LNCAP (cell line): ENCODE data around the gene TOB1.

Source experiments
- TF ChIP-seq, protein P1 (sequence below): fragments of 450-650 bp; IDR thresholded peaks from 2 replicates; pipeline ENCODE4 v1.5.1; 2017; ENCODE audit warnings: mild to moderate bottlenecking

The TOB1 gene

DNA sequence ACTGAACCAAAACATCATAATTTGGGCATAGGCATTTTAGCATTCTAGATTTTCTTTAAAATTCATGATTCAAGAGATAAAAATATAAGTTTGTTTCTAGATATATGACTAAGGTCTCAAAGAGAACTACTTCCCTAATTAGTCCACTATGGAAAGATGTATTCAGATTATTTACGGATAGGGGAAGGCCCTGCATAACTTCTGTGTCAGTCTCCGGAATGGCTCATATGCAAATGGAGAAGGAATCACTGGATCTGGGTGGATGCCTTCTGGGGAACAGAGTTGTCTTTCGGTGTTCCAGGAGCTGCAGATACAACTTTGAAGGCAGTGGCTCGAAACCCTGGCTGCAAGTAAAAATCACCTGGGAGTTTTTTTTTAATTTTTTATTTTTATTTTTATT lies 47.9 kb downstream of the TOB1 start:
- TF ChIP-seq, protein P1, sequence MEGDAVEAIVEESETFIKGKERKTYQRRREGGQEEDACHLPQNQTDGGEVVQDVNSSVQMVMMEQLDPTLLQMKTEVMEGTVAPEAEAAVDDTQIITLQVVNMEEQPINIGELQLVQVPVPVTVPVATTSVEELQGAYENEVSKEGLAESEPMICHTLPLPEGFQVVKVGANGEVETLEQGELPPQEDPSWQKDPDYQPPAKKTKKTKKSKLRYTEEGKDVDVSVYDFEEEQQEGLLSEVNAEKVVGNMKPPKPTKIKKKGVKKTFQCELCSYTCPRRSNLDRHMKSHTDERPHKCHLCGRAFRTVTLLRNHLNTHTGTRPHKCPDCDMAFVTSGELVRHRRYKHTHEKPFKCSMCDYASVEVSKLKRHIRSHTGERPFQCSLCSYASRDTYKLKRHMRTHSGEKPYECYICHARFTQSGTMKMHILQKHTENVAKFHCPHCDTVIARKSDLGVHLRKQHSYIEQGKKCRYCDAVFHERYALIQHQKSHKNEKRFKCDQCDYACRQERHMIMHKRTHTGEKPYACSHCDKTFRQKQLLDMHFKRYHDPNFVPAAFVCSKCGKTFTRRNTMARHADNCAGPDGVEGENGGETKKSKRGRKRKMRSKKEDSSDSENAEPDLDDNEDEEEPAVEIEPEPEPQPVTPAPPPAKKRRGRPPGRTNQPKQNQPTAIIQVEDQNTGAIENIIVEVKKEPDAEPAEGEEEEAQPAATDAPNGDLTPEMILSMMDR: no peak

- TF ChIP-seq, protein P1: no peak
Measured at GRCh38 chr17:50817838-50818237, 48.3 kb downstream of the TOB1 start.

- TF ChIP-seq, protein P1: peak; percentile 83
Measured at GRCh38 chr17:50816771-50817751, 49.1 kb downstream of the TOB1 start.

DNA sequence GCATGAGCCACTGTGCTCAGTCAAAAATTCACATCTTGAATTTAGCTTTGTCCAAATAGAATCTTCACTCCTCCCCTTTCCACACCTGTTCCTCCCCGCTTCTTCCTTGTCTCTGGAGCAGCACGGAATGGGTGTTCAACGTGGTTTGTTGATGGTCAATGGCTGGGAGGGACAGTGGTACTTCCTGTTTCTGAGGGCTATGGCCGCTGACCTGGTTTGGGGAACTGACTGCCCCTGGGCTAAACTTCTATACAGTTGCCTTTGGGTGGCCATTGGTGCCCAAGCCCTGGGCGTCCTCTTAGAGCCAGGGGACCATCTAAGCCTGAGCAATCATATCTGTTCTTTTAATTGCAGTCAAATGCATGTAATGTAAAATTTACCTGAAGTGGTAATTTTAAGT lies 49.9 kb downstream of the TOB1 start:
- TF ChIP-seq, protein P1: no peak

DNA sequence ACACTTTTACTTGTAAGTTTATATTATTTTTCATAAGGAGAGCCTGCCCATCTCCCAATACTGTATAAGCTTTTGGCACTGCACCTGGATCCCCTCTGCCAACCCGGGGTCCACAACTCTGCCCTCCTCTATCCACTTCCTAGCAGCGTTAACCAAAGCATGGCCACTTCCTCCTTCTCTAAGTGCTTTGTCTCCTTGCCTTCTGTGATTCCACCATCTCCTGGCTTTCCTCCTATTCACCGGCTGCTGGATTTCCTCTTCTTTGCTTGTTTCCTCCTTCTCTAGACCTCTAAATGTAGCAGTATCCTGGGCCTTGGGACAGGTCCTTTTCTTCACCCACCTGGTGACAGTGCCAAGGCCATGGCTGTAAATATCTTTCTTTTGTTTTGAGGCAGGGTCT lies 50.8 kb downstream of the TOB1 start:
- TF ChIP-seq, protein P1: no peak

DNA sequence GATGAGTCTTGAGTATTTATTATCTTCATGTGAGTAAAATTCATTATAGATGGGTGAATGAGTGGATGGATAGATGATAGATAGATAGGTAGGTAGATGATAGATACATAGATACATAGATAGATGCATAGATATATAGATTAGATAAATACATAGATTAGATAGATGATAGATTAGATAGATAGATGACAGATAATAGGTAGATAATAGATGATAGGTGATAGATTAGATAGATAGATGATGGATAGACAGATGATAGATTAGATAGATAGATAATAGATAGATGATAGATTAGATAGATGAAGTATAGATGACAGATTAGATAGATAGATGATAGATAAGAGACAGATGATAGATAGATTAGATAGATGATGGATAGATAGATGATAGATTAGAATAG lies 52.6 kb downstream of the TOB1 start:
- TF ChIP-seq, protein P1: no peak
